Putamen (tissue), 1 donor: Measurements from ENCODE around the gene PARD6B.
"Not testable (repeated sequence)": the region's sequence is repeated elsewhere in the genome, so short reads cannot be mapped to it uniquely, and the experiment has no call there.

Experiments used
- DNase-seq: peaks from one replicate; pipeline ENCODE4 v3.0.0-alpha.2; 2016; ENCODE audit warnings: low spot score

PARD6B gene

DNA sequence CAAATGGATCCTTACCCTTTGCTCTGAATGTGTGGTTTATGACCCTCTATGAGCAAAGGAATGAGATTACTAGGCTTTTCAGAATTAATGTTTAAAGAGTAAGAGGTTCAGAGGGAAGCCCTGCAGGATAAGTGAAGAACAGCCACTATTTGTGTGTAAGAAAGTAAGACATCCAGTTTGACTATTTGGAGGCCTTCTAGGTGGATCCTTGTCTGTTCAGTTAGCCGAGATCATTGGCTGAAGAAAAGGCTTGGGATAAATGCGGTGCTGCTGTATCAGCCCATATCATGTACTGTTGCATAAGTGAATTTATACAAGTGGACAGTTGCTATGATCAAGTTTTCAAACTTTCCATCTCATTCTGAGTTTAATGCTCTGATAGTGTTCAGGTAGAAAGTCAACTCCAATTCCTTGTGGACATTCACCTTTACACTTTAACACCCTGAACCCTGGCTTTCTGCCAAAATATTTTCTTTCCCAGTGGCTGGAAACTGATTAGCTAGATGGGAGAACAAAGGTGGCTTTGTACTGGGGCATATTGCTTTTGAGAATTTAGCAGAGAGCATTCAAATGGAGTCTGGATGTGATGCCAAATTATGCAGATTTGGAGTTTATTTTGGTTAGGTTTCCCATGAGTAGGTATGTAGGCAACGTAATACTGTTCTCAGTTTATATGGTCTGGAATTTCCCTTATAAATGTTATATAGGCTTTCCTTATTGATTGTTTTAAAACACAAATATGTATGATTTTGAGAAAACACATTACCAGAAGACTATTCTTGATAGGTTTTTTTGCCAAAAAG is 15.0 kb downstream of the PARD6B start:
- DNase-seq = no peak

DNA sequence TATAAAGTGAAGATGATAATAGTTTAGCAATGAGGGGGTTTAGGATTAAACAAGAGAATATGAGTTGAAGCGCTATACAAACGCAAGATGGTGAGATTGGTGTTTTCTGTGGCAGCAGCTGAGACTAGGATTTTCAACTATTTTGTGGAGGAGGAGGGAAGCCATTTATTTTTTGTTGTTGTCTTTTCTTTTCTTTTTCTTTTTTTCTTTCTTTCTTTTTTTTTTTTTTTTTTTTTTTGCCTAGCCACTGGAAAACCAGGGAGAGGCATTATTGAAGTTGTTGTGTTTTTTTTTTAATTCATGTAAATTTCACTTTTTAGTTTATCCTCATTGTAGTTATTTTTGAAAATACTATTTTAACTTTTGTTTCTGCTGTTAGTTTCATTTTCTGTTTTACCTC is 15.9 kb downstream of the PARD6B start:
- no peak for DNase-seq

- no peak for DNase-seq
Measured at GRCh38 chr20:50750145-50750671, 18.8 kb downstream of the PARD6B start.

- no peak for DNase-seq
Measured at GRCh38 chr20:50753152-50753551, 21.8 kb downstream of the PARD6B start.

DNA sequence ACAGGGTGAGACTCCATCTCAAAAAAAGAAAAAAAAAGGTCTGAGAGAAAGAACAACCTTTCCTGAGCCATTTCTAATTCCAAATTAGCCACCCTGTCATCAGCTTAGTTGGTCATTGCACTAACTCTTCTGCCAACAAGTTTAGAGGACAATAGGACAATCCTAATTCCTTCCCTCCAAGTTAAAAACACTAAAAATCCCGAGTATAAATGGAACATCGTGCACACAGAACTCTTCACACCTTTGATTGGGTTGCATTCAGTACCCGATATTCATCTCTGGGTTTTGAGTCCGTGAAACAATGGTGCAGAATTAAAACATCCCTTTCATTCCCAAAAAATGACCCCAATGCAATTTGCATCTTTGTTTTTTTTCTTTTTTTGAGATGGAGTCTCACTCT is 23.0 kb downstream of the PARD6B start:
- DNase-seq = no peak

GRCh38 chr20:50756447-50756846 is 25.1 kb downstream of the PARD6B start:
- no peak for DNase-seq

- DNase-seq = no peak
Measured at GRCh38 chr20:50758469-50758868, 27.1 kb downstream of the PARD6B start.

DNA sequence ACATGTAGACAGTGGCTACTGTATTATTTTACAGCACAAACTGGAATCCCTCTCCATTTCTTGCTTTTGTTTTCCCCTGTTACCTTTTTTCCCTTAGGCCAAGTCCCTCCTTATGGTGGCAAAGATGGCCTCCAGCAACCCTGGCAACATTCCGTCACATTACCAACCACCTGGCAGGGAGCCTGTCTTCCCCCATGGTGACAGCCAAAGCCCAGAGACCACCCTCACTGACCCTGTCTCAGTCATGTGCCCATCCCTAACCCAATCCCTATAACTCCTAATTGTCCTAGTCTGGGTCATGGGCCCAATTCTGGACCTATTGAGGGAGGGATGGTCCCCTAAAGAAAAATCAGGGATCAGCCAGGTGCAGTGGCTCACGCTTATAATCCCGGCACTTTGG is 27.6 kb downstream of the PARD6B start:
- DNase-seq = no peak

GRCh38 chr20:50759678-50760077 is 28.3 kb downstream of the PARD6B start:
- no peak for DNase-seq

DNA sequence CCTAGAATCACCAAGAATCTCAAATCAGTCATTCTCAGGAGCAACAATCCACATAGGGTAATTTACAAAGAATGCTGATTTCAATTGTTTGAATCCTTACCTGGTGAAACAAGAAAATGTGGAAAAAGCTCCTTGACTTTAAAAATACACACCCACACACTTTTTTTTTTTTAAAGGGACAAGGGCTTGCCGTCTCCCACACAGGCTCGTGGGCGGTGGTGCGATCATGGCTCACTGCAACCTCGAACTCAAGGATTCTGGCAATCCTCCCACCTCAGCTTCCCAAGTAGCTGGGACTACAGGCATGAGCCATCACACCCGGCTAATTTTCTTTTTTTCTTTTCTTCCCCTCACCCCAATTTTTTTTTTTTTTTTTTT is 30.7 kb downstream of the PARD6B start:
- peak; percentile 24 for DNase-seq

GRCh38 chr20:50762435-50763220 is 31.2 kb downstream of the PARD6B start:
- DNase-seq = peak; percentile 88

GRCh38 chr20:50763550-50764458 is 32.4 kb downstream of the PARD6B start:
- DNase-seq = not testable (repeated sequence)

DNA sequence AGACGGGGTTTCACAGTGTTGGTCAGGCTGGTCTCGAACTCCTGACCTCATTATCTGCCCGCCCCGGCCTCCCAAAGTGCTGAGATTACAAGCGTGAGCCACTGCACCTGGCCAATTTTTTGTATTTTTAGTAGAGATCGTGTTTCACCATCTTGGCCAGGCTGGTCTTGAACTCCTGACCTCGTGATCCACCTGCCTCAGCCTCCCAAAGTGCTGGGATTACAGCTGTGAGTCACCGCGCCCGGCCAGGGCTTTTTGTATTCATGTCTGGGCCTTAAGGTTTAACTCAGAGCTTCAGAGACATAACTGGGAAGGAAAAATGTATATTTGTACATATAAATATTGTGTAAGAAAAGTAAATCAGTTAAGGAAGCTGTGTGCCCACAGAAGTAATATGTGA is 33.9 kb downstream of the PARD6B start:
- not testable (repeated sequence) for DNase-seq

DNA sequence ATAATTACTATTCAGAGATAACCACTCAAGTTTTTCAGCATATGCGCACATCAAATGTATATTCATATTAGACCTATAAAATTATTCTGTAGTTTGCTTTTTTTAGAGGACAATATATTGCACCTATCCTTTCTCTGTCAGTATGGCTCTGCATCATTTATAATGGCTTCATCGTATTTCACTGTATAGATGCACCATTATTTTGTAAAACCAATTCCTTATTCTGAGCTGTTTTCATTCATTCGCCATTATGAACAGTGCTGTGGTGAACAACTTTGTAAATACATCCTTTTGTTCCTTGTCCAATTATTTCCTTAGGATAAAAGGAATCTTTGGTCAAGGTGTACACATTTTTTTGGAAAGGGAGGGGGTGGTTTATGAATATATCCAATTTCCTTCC is 34.3 kb downstream of the PARD6B start:
- no peak for DNase-seq

DNA sequence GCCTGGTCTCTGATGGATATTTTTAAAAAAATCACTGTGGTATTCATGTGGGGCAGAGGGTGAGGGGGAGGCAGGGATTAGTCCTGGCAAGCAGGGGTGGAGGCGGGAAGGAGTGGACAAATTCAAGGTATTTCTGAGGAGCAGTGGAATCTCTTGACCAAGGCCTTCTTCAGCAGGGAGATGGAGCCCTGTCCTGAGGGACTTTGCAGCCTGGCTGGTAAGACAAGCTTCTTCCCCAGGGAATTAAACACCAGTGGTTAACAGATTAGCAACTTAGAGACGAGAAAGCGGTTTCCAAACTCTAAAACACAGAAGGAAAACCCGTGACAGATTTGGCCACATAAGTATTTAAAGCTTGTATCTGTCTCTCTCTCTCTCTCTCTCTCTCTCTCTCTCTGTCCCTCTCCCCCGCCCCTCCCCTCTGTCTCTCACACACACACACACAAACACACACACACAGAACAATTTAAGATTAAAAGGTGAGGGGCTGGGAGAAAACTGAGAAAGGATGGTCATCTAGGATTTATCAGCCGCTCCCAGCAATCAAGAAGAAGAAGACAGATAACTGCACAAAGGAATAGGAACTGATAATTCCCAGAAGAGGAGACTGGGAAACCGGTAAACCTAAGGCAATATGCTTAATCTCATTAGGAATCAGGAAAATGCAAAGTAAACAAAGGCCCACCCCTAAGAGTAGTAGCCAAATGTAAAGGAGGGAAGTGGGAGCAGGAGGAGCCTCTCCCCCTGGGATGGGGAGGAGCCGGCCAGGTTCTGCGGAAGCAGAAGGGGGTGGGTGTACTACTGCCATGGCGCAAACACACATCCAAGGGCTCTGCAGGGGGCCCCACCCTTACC is 35.8 kb downstream of the PARD6B start:
- not testable (repeated sequence) for DNase-seq

- DNase-seq = not testable (repeated sequence)
Measured at GRCh38 chr20:50768991-50769390, 37.6 kb downstream of the PARD6B start.

DNA sequence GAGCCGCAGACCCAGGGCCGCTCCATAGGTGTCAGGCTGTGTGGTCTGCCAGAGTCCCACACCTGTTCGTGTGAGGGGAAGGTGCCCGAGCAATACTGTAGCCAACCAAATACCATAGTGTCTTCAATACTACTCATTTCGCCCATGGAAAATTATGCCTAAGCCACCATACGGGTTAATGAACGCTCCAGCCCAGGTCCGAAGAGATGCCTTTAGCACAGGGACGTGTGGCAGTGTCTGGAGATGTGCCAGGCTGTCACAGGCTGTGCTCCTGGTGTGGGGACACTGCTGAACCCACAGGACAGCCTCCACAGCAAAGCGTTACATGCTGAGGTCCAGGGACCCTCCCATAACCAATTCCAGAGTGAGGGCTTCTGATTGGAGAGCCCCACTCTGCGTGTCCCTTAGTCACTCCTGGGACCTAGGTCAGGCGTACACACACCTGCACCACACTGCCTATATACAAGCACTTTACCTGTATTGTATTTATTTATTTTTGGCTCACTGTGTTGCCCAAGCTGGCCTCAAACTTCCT is 38.2 kb downstream of the PARD6B start:
- not testable (repeated sequence) for DNase-seq

DNA sequence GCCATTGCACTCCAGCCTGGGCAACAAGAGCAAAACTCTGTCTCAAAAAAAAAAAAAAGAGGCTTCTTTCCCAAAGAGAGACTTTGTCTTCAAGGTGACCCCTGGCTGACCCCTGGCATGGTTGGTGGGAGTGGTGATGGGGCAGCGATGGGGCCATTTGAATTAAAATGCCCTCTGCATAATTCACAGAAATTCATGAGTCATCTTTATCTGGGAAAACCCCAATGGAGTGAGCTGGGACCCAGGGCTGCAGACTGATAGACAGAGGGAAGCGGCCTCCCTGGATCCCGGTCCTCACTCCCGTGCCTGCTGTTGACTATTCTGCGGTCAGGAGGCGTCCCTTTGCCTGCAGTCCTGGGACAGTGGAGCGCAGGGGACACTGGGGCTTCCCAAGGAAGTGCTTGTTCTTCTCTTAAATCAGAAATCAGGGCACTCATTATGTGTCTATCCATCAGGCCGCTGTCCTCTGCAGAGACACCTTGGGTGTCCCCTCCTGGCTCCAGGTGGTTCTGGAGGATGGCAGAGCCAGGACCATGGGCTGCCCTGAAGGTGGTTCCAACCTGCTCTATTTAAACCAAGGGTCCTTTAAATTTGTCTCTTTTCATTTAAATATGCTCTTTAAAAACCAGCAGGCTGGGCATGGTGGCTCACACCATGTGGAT is 40.2 kb downstream of the PARD6B start:
- not testable (repeated sequence) for DNase-seq

- DNase-seq = no peak
Measured at GRCh38 chr20:50772420-50773185, 41.2 kb downstream of the PARD6B start.
